Measurements from ENCODE around the gene NCF1. TPM values are rescaled to one million over a fixed set of nuclear protein-coding genes. Genes with fewer than 3 reads are reported as not detected.
"Not testable (repeated sequence)": the region's sequence is repeated elsewhere in the genome, so short reads cannot be mapped to it uniquely, and the experiment has no call there.

NCF1 gene
- polyA plus RNA-seq, 4 donors, result 1.7 to 2.1 (median 1.8) TPM

- DNase-seq (ENCODE audit: low read depth in 4 of 4, low spot score in 2 of 4), result not testable (repeated sequence)
Observed at GRCh38 chr7:74783595-74783994, 9.8 kb downstream of the NCF1 start.

DNA sequence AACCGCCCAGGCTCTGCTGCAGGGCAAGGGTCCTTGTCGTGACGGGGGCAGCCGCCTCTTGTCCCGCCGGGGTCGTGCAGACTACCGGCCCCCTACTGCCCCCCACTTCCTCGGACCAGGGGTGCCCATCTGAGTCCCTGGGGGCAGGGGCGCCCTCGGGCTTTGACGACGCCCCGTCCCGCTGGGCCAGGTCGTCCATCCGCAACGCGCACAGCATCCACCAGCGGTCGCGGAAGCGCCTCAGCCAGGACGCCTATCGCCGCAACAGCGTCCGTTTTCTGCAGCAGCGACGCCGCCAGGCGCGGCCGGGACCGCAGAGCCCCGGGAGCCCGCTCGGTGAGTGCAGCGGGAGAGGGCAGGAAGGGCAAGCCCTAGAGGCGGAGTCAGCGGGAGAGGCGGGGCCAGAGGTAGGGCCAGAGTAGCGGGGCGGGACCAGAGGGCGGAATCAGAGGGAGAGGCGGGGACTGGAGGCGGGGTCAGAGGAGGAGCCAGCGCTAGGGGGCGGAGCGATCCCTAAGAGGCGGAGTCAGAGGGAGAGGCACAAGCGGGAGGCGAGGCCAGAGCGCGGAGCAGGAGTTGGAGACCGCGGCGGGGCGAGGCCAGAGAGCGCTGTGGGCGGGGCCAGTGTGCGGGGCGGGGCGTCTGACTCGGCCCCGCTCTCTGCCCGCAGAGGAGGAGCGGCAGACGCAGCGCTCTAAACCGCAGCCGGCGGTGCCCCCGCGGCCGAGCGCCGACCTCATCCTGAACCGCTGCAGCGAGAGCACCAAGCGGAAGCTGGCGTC lies 14.7 kb downstream of the NCF1 start:
- DNase-seq (ENCODE audit: low read depth in 4 of 4, low spot score in 2 of 4), result peak in 3 of 4 donors; percentile 17 to 51 (median 36)

- not testable (repeated sequence) for DNase-seq (ENCODE audit: low read depth in 4 of 4, low spot score in 2 of 4)
Observed at GRCh38 chr7:74789200-74789736, 15.5 kb downstream of the NCF1 start.

DNA sequence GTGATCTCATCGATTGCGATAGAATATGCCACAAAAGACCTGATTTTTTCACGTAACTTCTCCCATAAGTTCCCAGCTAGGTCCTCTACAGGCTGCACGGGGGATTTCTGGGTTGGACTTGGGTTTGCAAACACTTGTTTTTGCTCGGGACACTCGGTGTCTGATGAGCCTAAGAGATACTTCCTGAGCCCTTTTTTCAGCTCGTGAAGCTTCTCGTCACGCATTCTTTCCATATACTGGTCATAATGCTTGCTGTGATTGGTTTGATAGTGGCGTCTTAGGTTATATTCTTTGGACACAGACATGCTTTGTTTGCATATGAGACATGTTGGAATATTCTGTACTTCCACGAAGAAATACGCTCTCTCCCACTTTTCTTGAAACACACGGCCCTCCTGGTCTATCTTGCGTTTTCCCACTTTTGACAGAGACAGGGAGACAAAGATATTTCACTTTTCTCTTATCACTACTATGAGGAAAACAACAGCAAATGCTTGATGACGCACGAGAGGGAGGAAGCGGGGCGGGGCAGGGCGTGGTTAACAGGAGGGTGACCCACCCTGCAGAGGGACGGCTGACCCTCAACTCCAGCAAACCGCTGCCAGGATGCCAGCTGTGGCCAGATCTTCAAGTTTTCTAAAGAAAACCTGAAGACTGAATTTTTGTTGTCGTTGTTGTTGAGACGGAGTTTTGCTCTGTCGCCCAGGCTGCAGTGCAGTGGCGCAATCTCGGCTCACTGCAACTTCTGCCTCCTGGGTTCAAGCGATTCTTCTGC lies 24.2 kb downstream of the NCF1 start:
- DNase-seq (ENCODE audit: low read depth in 4 of 4, low spot score in 2 of 4), result not testable (repeated sequence)

DNA sequence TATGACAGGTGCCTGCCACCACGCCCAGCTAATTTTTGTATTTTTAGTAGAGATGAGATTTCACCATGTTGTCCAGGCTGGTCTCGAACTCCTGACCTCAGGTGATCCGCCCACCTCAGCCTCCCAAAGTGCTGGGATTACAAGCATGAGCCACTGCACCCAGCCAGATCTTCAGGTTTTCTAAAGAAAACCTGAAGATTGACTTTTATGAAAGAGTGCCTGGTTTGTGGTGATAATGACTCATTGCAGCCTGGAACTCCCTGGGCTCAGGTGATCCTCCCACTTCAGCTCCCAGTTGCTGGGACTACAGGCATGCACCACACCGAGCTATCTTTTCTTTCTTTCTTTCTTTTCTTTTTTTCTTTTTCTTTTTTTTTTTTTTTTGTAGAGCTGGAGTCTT lies 24.8 kb downstream of the NCF1 start:
- not testable (repeated sequence) for DNase-seq (ENCODE audit: low read depth in 4 of 4, low spot score in 2 of 4)

DNA sequence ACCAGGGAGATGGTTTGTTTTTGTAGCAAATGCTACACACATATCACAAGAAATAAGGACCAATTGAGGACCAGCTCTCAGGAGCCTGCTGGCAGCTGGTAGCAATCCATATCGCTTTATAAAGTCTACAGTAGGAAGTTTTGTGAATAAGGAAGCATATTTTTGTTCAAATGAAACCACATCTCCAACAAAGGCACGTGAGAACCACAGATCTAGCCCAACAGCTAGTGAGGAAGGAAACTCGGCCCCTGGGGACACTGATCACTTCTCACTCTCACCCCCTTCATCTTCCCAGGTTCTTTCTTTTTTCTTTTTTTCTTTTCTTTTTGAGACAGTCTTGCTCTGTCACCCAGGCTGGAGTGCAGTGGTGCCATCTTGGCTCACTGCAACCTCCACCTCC lies 42.1 kb downstream of the NCF1 start:
- not testable (repeated sequence) for DNase-seq (ENCODE audit: low read depth in 4 of 4, low spot score in 2 of 4)

DNA sequence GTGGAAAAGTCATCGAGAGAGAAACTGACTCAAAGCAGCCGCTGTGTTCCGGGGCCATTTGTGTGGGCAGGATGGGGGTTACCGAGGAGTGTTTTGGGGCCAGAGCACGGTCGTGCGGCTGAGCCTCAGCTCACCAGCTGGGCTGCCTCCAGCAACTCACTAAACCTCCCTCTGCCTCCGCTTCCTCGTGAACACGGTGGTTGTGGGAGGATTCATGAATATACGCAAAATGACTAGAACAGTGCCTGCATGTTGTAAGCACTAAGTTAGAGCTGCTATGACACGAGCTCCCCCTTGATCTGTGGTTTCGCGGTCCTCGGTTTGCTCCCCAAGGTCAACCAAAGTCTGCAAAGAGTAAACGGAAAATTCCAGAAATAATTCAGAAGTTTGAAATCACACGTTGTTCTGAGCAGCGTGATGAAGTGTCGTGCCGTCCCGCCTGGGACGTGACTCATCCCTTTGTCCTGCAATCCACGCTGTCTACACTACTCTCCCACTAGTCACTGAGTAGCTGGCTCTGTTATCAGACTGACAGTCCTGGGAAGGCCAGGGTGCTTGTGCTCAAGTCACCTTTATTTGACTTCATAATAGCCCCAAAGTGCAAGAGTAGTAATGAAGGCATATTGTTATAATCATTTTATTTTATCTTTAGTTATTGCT lies 46.5 kb downstream of the NCF1 start:
- not testable (repeated sequence) for DNase-seq (ENCODE audit: low read depth in 4 of 4, low spot score in 2 of 4)

- not testable (repeated sequence) for DNase-seq (ENCODE audit: low read depth in 4 of 4, low spot score in 2 of 4)
Observed at GRCh38 chr7:74821259-74821658, 47.4 kb downstream of the NCF1 start.

DNA sequence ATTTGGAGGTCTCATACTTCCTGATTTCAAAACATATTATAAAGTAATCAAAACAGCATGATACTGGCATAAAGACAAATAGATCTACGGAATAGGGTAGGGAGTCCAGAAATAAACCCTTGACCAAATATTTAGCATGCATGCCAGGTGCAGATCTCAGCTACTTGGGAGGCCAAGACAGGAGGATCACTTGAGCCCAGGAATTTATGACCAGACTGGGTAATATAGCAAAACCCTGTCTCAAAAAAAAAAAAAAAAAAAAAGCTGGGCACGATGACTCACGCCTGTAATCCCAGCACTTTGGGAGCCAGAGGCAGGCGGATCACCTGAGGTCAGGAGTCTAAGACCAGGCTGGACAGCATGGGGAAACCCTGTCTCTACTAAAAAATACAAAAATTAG lies 56.1 kb downstream of the NCF1 start:
- not testable (repeated sequence) for DNase-seq (ENCODE audit: low read depth in 4 of 4, low spot score in 2 of 4)

GRCh38 chr7:74830411-74830810 lies 56.6 kb downstream of the NCF1 start:
- not testable (repeated sequence) for DNase-seq (ENCODE audit: low read depth in 4 of 4, low spot score in 2 of 4)

Other genes with a start within 250 kb of the NCF1 start
- 100 to 1,000 TPM; 272 to 521 (median 366) TPM for gene GTF2I, start 116.3 kb upstream of the NCF1 start, polyA plus RNA-seq (ENCODE audit: insufficient read length in 4 of 4)
- gene GTF2IRD2, start 77.6 kb downstream of the NCF1 start, polyA plus RNA-seq (ENCODE audit: insufficient read length in 4 of 4), result 10 to 100 TPM; 22.2 to 54.3 (median 27.2) TPM
- gene CASTOR2, start 190.7 kb downstream of the NCF1 start, polyA plus RNA-seq (ENCODE audit: insufficient read length in 4 of 4), result 10 to 100 TPM in 1 of 4 donors, 1 to 10 TPM in 3; 5.0 to 12.1 (median 6.8) TPM